Right cardiac atrium (tissue), 5 donors: Measurements from ENCODE around the gene PDGFC. TPM values are rescaled to one million over a fixed set of nuclear protein-coding genes. Genes with fewer than 3 reads are reported as not detected.

Source experiments
- ATAC-seq, 2 donors: fragments of 200-7000 bp; cut with Tn5 transposase; one replicate each; pipeline versions ENCODE4 v1.8.0 to v1.9.1; 2020; ENCODE audit warnings: moderate library complexity in 2 of 2, mild to moderate bottlenecking in 1 of 2
- DNase-seq, 3 donors: peaks; one replicate each; pipeline ENCODE4 v3.0.0-alpha.2; 2020
- H3K27ac ChIP-seq: one replicate; pipeline ENCODE4 v1.5.1; 2013; ENCODE audit warnings: mild to moderate bottlenecking, low read length, control low read depth, moderate library complexity
- H3K27me3 ChIP-seq: one replicate; pipeline ENCODE4 v1.6.1; 2013; ENCODE audit not compliant: control insufficient read depth, insufficient read depth
- H3K4me1 ChIP-seq: one replicate; pipeline ENCODE4 v1.6.1; 2013; ENCODE audit warnings: low read length; ENCODE audit not compliant: control insufficient read depth, insufficient read depth
- H3K4me3 ChIP-seq: one replicate; pipeline ENCODE4 v1.5.1; 2013; ENCODE audit warnings: low read length, control low read depth
- H3K9me3 ChIP-seq: one replicate; pipeline ENCODE4 v1.6.1; 2013; ENCODE audit warnings: low read length; ENCODE audit not compliant: control insufficient read depth
- WGBS: extraction: QIAGEN DNeasy Blood & Tissue Kit; methylation state at CpG from one replicate; pipeline ENCODE4 v1.1.7; 2013; 5-methylcytosine and 5-hydroxymethylcytosine counted together
- intact Hi-C, 4 donors: fragments of 100-400 bp; cut with DNase I; formaldehyde crosslinking; loops; one replicate each; pipeline versions ENCODE4 v1.11.0 to v1.14.0; 2022 to 2023
- polyA plus RNA-seq: library from polyadenylated mRNA; stranded (reverse); fragments of 200-250 nt; gene quantifications from one replicate; pipeline ENCODE4 v1.2.3, GENCODE V29; 2013
- total RNA-seq, 4 donors: library from RNA; stranded (reverse); fragmentation: NEBNext Ultra II Directional; extraction: Animal tissue kit (Norgen Biotek cat#: 25700); gene quantifications; one replicate each; pipeline ENCODE4 v1.2.1, GENCODE V29; 2021
- donor health status: healthy with polysubstance abuse.
- donor health status: DM: no; HTN: yes; CAD: no.
- donor health status: DM: no; HTN: no; CAD: no.
- donor health status: DM: no; HTN: yes; CAD: no; lungs with severe emphysema.
- donor health status: DM: yes; HTN: yes; CAD: no.

PDGFC gene
- total and polyA plus RNA-seq, 5 donors = 6.5 to 17.9 (median 15.2) TPM

DNA sequence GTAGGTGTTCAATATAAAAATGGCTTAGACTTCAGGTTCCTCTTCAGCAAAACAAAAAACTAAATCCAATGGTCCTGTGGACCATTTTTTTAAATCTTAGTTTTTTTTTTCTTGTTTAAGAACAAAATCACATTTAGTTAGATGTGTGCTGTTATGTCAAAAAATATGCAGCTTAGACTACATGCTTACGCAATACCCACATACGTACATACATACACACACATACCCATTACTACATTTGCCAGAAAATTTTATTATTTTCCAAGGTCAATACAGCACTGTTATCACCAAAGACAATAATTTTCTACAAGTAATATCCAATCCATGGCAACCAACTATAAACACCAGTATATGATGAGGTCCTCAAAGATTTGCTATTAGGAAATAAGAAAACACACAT lies 144.1 kb downstream of the PDGFC start:
- Histone ChIP-seq H3K4me1 (no peaks in the 10 kb centered on the region), H3K27ac (no peak overlapping the region), H3K27me3 (no peaks in the 10 kb centered on the region), H3K4me3 (no peak overlapping the region), H3K9me3 (no peaks in the 10 kb centered on the region)
- DNase-seq = no peak
- 98% methylated on average over 2 of the region's 2 CpGs for WGBS
- intact Hi-C loops = no loop called here
- ATAC-seq = no peak

DNA sequence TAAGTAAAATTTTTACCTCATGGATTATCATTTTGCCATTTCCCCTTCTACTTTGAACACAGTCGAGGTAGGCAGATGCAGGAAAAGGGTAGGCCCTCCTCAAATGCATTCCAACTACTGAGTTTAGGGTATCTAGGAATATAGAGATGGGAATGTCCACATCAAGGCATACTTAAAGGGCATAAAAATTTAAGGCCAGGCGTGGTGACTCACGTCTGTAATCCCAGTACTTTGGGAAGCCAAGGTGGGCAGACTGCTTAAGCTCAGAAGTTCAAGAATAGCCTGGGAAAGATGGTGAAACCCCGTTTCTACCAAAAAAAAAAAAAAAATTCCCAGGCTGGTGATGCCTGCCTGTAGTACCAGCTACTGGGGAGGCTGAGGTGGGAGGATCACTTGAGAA lies 146.5 kb downstream of the PDGFC start:
- Histone ChIP-seq H3K27me3 (no peaks in the 10 kb centered on the region), H3K4me1 (peaks cover 2% of the 10 kb centered on the region), H3K4me3 (no peak overlapping the region), H3K9me3 (no peaks in the 10 kb centered on the region), H3K27ac (no peak overlapping the region)
- DNase-seq (no peak), ATAC-seq (no peak)
- WGBS = 84% methylated on average over 4 of the region's 4 CpGs
- intact Hi-C loops = no loop called here

DNA sequence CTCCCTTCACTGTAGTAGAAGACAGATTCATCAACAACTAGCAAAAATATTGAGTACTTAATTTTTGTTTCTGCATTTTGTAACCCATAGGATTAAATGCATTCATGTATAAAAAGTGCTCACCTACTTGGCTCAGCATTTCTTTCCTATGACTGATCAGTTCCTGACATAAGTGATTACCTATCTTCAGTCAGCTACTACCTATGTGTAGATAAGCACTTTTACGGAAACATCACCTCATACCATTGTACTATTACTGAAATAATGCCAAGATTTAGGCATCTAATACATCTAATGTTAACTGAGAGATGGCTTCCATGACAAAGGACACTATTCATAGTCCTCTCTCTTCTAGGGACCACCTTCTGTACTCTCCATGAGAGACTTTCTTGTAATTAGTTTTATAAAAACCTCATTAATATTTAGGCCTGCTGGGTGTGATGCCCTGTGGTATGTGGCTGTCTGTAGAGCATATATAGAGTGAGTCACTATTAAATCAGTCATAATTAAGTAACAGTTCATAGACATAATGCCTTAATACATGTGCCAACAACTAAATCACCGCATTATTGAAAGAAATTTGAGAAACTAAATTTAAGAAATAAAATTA lies 147.0 kb downstream of the PDGFC start:
- intact Hi-C loops = no loop called here
- no peak for DNase-seq
- 88% methylated on average over 2 of the region's 2 CpGs for WGBS
- ATAC-seq = no peak
- no peaks in the 10 kb centered on the region for H3K27me3 ChIP-seq
- no peaks in the 10 kb centered on the region for H3K9me3 ChIP-seq
- H3K27ac ChIP-seq = no peak overlapping the region
- peaks cover 2% of the 10 kb centered on the region for H3K4me1 ChIP-seq
- no peak overlapping the region for H3K4me3 ChIP-seq

DNA sequence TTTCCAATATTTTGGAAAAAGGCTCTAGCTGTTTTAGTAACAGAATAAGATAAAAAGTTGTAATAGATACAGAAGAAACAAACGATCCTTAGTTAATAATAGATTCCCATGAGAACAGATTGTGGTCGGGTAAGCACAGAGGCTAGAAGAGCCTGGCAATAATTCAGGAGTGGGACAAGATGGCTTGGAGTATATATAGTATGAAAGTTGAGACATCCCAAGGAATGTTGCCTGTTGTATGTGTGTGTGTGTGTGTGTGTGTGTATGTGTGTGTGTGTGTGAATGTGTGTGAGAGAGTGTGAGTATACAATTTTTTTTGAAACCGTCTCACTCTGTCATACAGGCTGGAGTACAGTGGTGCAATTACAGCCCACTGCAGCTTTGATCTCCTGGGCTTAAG lies 150.7 kb downstream of the PDGFC start:
- Histone ChIP-seq H3K4me3 (no peak overlapping the region), H3K27ac (no peak overlapping the region), H3K4me1 (peaks cover 2% of the 10 kb centered on the region), H3K27me3 (no peaks in the 10 kb centered on the region), H3K9me3 (no peaks in the 10 kb centered on the region)
- intact Hi-C loops = no loop called here
- DNase-seq = no peak
- WGBS = 37% methylated on average over 3 of the region's 3 CpGs
- ATAC-seq = no peak

DNA sequence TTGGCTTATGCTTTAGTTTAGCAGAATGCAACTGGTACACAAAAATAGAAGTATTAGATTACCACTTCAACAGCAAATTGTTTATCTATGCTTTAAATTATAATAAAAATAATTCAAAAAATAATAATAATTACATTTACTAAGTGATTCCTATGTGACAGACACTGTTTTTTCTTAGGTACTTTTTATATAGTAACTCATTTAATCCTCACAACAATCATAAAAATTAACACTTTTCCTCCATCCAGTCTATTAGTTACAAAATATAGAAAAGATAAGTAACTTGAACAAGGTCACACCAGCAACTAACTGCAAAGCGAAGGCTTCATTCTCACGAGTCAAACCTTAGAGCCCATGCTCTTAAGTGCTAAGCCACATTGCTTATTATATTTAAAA lies 155.2 kb downstream of the PDGFC start:
- intact Hi-C loops = no loop called here
- Histone ChIP-seq H3K27ac (no peak overlapping the region), H3K4me3 (no peak overlapping the region), H3K4me1 (peaks cover 2% of the 10 kb centered on the region), H3K9me3 (no peaks in the 10 kb centered on the region), H3K27me3 (no peaks in the 10 kb centered on the region)
- ATAC-seq (no peak), DNase-seq (no peak)
- 94% methylated on average over 2 of the region's 2 CpGs for WGBS

DNA sequence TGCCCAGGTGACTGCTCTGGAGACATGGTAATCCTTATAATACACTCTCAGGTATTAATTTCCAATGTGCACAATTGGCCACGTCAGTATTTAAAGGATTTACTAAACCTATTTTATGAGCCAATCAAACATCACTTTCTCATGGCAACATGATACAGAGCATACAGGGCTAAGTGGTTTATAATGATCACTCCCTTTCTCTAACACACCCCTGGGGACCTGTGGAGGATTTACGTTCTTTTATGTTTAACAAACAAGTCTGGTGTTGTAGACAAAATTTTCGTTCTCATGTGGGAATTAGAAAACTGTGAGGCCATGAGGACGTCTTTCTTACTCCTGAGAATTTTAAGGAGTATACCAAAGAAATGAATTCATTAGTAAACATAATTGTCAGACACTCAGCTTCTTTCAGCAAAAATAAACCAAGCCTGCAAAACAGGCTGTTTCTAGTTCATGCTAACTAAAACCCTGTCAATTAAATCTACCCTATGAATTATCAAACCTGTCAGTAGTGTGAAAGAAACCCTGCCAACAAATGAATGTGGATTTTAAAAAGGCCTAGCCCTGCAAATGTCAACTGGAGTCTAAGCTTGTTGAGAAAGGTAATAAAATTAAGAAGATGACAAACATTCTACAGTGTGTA lies 155.8 kb downstream of the PDGFC start:
- intact Hi-C loops = no loop called here
- Histone ChIP-seq H3K4me1 (no peaks in the 10 kb centered on the region), H3K27ac (no peak overlapping the region), H3K9me3 (no peaks in the 10 kb centered on the region), H3K27me3 (no peaks in the 10 kb centered on the region), H3K4me3 (no peak overlapping the region)
- ATAC-seq (no peak), DNase-seq (no peak)
- WGBS = 68% methylated on average over 4 of the region's 4 CpGs

DNA sequence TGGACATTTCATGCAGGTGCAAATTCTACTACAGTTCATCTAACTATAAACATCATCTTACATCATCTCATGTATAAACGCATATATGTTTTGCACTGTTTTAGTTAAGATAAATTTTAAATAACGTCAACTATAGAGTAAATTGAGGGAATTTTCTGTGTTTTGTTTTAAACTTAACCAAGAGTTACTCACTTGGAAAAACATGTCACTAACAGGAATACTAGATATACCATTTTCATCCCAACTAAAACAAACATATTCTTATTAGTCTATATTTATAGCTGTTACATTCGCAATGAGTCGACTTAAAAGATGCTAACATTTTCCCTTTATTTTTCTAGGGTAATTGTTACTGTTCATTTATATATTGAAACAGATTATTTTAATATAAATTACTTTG lies 159.6 kb downstream of the PDGFC start:
- Histone ChIP-seq H3K9me3 (no peaks in the 10 kb centered on the region), H3K27ac (no peak overlapping the region), H3K4me1 (no peaks in the 10 kb centered on the region), H3K4me3 (no peak overlapping the region), H3K27me3 (no peaks in the 10 kb centered on the region)
- intact Hi-C loops = no loop called here
- DNase-seq (no peak), ATAC-seq (no peak)
- WGBS = 94% methylated on average over 4 of the region's 4 CpGs

DNA sequence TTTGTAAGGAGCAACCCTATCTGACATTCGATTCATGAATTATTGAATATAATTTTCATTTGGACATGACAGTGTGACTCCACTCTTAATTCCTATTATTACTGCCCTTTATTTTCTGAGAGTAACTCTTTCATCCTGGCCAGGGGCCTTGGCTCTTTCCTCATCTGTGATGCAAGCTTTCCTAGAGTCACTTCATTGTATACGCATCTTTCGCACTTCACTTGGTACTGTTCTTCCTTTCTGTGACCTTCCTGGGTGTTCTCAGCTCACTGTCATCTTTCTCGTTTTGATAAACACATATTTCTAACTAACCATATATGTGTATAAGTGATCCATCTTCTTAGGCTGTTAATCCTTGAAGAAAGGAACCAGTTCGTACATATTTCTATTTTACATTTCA lies 160.3 kb downstream of the PDGFC start:
- Histone ChIP-seq H3K9me3 (no peaks in the 10 kb centered on the region), H3K4me1 (no peaks in the 10 kb centered on the region), H3K4me3 (no peak overlapping the region), H3K27me3 (no peaks in the 10 kb centered on the region), H3K27ac (no peak overlapping the region)
- intact Hi-C loops = no loop called here
- no peak for DNase-seq
- ATAC-seq = no peak
- WGBS = 88% methylated on average over 5 of the region's 5 CpGs

DNA sequence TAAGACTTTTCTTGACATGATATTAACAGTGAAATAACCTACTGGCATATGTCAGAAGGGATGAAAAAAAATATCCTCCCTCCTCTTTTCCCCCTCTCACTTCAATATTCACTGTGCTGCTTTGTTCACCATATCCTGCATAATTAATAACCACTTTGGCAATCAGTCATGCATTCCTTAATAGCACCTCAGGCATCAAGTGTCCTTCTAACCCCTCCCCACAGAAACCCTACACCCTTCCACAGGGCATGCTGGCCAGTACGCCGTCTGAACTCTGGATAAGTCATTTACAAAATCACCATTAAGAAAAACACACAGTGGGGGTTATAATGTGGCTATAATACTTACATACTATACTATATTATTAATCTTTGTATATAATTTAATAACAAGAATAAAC lies 165.9 kb downstream of the PDGFC start:
- no peaks in the 10 kb centered on the region for H3K9me3 ChIP-seq
- no peak for DNase-seq
- H3K4me1 ChIP-seq = peaks cover 2% of the 10 kb centered on the region
- H3K27ac ChIP-seq = no peak overlapping the region
- no peak overlapping the region for H3K4me3 ChIP-seq
- no peaks in the 10 kb centered on the region for H3K27me3 ChIP-seq
- intact Hi-C loops = no loop called here
- no peak for ATAC-seq
- WGBS = 66% methylated on average over 2 of the region's 2 CpGs

DNA sequence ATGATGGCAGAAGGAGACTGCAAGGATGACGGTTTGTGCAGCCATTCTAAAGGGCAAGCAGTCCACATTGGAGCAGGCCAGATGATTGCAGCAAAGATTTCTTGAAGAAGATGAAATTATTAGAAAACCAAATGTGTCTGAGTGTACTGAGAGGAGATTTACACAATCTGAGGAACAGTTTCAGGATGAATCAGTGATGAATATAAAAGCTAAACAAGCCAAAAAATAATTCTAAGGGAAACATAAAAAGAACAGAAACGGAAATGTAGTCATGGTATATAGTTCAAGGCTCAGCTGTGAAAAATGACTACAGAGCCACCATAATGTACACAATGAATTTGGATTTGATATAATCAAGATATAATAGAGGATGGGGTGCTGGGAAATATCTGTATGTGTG lies 168.5 kb downstream of the PDGFC start:
- DNase-seq (no peak), ATAC-seq (no peak)
- Histone ChIP-seq H3K4me1 (peaks cover 2% of the 10 kb centered on the region), H3K27me3 (no peaks in the 10 kb centered on the region), H3K27ac (no peak overlapping the region), H3K9me3 (no peaks in the 10 kb centered on the region), H3K4me3 (no peak overlapping the region)
- 69% methylated on average over 2 of the region's 2 CpGs for WGBS
- intact Hi-C loops = no loop called here

DNA sequence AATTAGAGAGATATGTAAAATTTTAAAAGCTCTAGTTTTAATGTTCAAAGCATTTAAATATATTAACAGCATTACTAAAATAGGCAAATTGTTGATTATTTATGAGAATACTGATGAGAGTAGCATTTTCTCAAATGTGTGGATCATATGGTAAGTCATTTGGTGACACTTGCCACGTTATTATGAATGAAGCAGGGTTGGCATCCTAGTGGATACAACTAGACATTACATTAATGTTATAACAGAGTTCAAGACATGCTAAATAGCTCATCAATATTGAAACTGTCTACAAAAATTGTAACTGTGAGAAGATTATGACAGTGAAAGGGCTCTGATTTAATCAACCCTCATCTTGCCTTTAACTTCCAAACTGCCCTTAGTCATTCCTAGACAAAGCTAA lies 171.1 kb downstream of the PDGFC start:
- intact Hi-C loops = no loop called here
- no peak for DNase-seq
- ATAC-seq = no peak
- H3K4me3 ChIP-seq = no peak overlapping the region
- WGBS = 77% methylated on average over 1 of the region's 1 CpG
- no peaks in the 10 kb centered on the region for H3K27me3 ChIP-seq
- H3K4me1 ChIP-seq = no peaks in the 10 kb centered on the region
- H3K9me3 ChIP-seq = no peaks in the 10 kb centered on the region
- no peak overlapping the region for H3K27ac ChIP-seq

DNA sequence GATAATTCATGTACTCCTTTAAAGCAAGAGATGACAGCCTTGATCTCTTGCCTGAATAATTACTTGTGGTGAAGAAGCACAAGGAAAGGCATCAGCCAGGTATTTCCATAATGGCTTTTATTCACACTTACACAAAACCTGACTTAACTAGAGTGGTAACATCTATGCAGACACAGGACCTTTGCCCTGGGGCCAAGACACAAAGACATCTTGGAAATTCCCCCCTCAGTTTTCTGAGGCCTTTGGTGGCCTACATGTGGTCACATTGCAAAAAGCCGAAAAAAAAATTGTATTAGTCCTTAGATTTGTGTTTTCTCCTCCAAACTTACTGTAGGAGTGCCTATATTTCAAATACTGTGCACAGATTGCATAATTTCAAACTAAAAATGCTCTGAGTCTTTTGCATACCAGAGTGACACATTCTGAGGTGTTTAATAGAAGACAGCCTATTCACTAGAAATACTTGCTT lies 172.4 kb downstream of the PDGFC start:
- intact Hi-C loops = no loop called here
- Histone ChIP-seq H3K4me1 (no peaks in the 10 kb centered on the region), H3K9me3 (no peaks in the 10 kb centered on the region), H3K4me3 (no peak overlapping the region), H3K27ac (no peak overlapping the region), H3K27me3 (no peaks in the 10 kb centered on the region)
- ATAC-seq = no peak
- DNase-seq = no peak
- WGBS = 85% methylated on average over 1 of the region's 1 CpG
